Suppressor macrophage treated with lipopolysaccharide for 4 hours (primary cell): ENCODE results near the gene SCUBE1.

ENCODE experiments used
- DNase-seq: peaks from one replicate; pipeline ENCODE4 v3.0.0-alpha.2; 2020

SCUBE1 gene

GRCh38 chr22:43151251-43152002 lies 191.7 kb downstream of the SCUBE1 start, which contains the start of gene TSPO:
TSPO (plus strand) TSS chr22:43151559; CDS start chr22:43159239, 7,680 bp downstream.
- peak; percentile 73 for DNase-seq

DNA sequence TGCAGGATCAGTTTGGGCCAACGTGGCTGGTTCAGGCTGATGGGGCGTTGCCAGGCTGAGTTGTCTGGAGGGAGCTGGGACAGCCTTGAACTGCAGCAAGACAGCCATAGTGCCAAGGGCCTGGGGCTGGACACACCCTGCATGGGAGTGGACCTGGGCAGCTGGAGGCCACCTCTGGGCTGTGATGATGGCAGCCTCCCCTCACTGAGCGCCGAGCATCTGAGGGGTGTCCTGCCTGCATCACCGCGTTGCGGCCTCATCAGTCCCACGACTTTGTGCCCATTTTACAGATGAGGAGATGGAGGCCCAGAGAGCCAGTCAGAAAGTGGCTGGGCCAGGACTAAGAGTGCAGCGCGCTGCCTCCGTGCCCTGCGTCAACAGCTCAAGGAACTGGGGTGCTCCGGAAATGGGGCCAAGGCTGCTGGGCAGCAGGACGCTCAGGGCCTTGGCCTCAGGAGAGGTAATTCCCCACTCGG lies 192.4 kb downstream of the SCUBE1 start:
- DNase-seq, result no peak

- DNase-seq, result peak; percentile 34
Measured at GRCh38 chr22:43148581-43148980, 194.6 kb downstream of the SCUBE1 start.

DNA sequence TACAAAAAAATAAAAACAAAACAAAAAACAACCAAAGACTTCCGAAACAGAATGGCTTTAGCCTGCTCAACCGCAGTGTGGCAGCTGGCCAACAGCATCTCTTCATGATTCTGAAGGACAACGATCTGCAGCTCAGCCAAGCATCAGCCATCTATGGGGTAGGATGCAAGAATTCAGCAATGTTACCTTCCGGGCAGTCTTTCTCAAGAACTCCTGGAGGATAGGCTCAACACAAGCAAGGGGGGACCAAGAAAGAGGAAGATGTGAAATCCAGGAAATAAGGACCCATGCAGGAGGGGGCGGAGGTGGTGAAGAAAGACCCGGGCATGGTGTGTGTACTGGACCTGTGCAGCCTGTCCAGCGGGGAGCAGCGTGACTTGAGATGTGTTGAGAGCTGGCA lies 195.4 kb downstream of the SCUBE1 start:
- DNase-seq, result peak; percentile 59
